ENCODE measurements around the gene GTF2F2.
A peak's percentile ranks its signal among the peaks of the same experiment; 100 is the strongest.

The GTF2F2 gene

DNA sequence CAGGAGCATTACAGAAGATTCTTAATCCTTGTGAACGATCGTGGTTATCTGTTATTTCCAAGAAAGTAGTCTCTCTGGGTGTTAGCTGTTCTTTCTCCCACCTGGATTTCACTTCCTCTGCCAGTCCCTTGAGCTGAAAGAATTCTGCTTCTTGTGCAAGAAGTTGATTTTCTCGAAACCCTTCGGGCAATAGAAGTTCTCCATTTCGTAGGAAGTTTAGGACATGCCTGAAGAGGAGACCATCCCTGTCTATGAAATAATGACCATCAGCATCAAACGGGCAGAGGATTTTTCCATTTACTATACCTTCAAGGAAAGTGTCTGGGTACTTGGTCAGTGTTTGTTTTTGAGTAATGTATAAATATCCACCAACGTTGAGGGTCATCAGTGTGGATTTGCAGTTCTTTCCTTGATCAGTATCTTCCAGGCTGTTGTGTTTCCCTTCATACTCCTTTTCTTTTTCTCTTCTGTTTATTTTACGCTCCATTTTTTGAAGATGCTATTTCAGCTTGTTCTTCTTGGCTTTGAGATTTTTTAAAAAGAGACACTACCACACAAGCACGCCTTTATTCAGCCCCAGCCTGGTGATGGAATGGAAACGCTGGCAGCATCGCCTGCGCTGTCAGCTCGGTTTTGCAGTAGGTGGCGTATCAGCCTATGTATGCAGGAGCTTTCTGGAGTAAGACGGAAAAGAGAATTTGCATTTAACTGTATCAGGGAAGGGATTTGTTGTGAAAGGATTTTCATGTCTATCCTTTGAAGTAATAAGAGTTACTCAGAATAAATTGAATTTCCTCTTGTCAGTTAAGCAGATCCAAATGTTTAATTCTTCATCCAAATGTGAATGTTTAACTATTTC lies 74.0 kb downstream of the GTF2F2 start:
- H3K4me3 ChIP-seq (ENCODE audit: low read length): peak overlapping the region; percentile 18

GRCh38 chr13:45195421-45195820 lies 75.1 kb downstream of the GTF2F2 start:
- no peak overlapping the region for H3K9ac ChIP-seq (ENCODE audit: low read length)
- H3K27me3 ChIP-seq (ENCODE audit: control insufficient read depth, insufficient read depth, low read length): no peaks in the 10 kb centered on the region
- H3K4me1 ChIP-seq (ENCODE audit: control insufficient read depth, insufficient read depth, low read length): peaks cover 16% of the 10 kb centered on the region
- H3K4me3 ChIP-seq (ENCODE audit: low read length): no peak overlapping the region
- no peaks in the 10 kb centered on the region for H3K36me3 ChIP-seq (ENCODE audit: control insufficient read depth, insufficient read depth, low read length)
- H3K27ac ChIP-seq (ENCODE audit: low read depth, low read length): no peak overlapping the region

More for the DNA sequence above, 74.0 kb downstream of the GTF2F2 start:
- no peaks in the 10 kb centered on the region for H3K36me3 ChIP-seq (ENCODE audit: control insufficient read depth, insufficient read depth, low read length)
- no peak overlapping the region for H3K9ac ChIP-seq (ENCODE audit: low read length)
- H3K27ac ChIP-seq (ENCODE audit: low read depth, low read length): peak overlapping the region; percentile 41
- no peaks in the 10 kb centered on the region for H3K27me3 ChIP-seq (ENCODE audit: control insufficient read depth, insufficient read depth, low read length)
- H3K4me1 ChIP-seq (ENCODE audit: control insufficient read depth, insufficient read depth, low read length): peaks cover 16% of the 10 kb centered on the region

- H3K4me1 ChIP-seq (ENCODE audit: control insufficient read depth, insufficient read depth, low read length): peaks cover 16% of the 10 kb centered on the region
- no peaks in the 10 kb centered on the region for H3K27me3 ChIP-seq (ENCODE audit: control insufficient read depth, insufficient read depth, low read length)
- no peaks in the 10 kb centered on the region for H3K36me3 ChIP-seq (ENCODE audit: control insufficient read depth, insufficient read depth, low read length)
- H3K4me3 ChIP-seq (ENCODE audit: low read length): no peak overlapping the region
- H3K9ac ChIP-seq (ENCODE audit: low read length): no peak overlapping the region
- H3K27ac ChIP-seq (ENCODE audit: low read depth, low read length): no peak overlapping the region
Measured at GRCh38 chr13:45196096-45196495, 75.8 kb downstream of the GTF2F2 start.

DNA sequence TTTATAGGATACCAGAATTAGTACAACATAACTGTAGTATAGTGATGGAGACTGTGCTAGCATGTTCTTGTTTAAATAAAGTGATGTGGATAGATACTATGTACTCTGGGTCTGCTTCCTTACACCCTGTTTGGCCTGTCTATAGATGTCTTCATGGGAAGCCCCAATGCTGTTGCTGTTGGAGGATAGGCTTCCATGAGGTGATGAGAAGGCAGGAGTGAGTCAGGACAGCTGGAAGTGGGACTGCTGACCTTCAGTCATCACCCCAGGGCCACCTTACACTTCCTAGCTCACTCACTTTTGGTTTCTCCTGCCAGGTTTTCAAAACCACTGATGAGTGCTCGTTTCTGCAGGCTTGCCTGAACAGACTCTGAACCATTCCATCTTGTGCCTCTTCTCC lies 76.3 kb downstream of the GTF2F2 start:
- peaks cover 16% of the 10 kb centered on the region for H3K4me1 ChIP-seq (ENCODE audit: control insufficient read depth, insufficient read depth, low read length)
- no peak overlapping the region for H3K27ac ChIP-seq (ENCODE audit: low read depth, low read length)
- H3K9ac ChIP-seq (ENCODE audit: low read length): no peak overlapping the region

DNA sequence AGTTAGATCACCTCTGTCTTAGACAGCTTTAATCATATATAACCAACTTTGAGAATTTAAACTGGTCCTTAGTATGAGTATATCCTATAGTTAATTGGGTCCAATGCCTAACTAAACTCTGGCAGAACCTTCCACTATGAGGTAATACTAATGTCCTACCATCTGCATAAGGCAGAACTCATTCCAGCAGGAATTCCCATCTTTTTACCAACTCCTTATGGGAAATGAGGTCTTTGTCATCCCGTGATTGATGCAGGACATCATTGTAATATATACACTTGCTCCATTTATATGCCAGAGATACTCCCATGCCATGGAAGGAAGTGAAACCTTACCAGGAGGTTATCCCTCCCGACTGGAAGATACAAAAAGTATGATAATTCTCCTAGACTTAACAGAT lies 77.7 kb downstream of the GTF2F2 start:
- Histone ChIP-seq H3K9ac (ENCODE audit: low read length) (no peak overlapping the region), H3K36me3 (ENCODE audit: control insufficient read depth, insufficient read depth, low read length) (no peaks in the 10 kb centered on the region), H3K4me3 (ENCODE audit: low read length) (no peak overlapping the region), H3K27ac (ENCODE audit: low read depth, low read length) (peak overlapping the region; percentile 27), H3K4me1 (ENCODE audit: control insufficient read depth, insufficient read depth, low read length) (peaks cover 16% of the 10 kb centered on the region), H3K27me3 (ENCODE audit: control insufficient read depth, insufficient read depth, low read length) (no peaks in the 10 kb centered on the region)

More for the DNA sequence above, 76.3 kb downstream of the GTF2F2 start:
- Histone ChIP-seq H3K4me3 (ENCODE audit: low read length) (no peak overlapping the region), H3K27me3 (ENCODE audit: control insufficient read depth, insufficient read depth, low read length) (no peaks in the 10 kb centered on the region), H3K36me3 (ENCODE audit: control insufficient read depth, insufficient read depth, low read length) (no peaks in the 10 kb centered on the region)

- H3K4me1 ChIP-seq (ENCODE audit: control insufficient read depth, insufficient read depth, low read length): peaks cover 16% of the 10 kb centered on the region
- H3K9ac ChIP-seq (ENCODE audit: low read length): no peak overlapping the region
- H3K4me3 ChIP-seq (ENCODE audit: low read length): no peak overlapping the region
- no peak overlapping the region for H3K27ac ChIP-seq (ENCODE audit: low read depth, low read length)
- no peaks in the 10 kb centered on the region for H3K36me3 ChIP-seq (ENCODE audit: control insufficient read depth, insufficient read depth, low read length)
- H3K27me3 ChIP-seq (ENCODE audit: control insufficient read depth, insufficient read depth, low read length): no peaks in the 10 kb centered on the region
Measured at GRCh38 chr13:45198924-45199323, 78.6 kb downstream of the GTF2F2 start.

DNA sequence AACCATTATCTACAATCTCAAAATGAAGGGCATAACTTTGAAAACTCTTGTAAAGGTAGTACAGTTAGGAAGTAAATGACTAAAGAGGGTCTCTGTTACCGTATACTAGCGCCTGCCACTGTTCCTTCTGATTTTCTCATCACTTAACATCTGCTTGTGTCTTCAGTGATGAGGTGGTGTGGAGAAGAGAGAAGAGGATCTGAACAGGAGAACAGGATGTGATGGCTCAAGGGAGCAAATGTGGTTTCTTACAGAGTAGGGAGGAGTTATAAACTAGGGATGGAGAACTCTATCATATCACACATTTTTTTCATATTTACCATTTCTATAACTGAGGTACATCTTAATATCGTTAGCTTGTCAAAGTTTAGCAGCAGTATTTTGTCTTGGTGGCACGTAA lies 79.4 kb downstream of the GTF2F2 start:
- Histone ChIP-seq H3K27me3 (ENCODE audit: control insufficient read depth, insufficient read depth, low read length) (no peaks in the 10 kb centered on the region), H3K36me3 (ENCODE audit: control insufficient read depth, insufficient read depth, low read length) (no peaks in the 10 kb centered on the region), H3K9ac (ENCODE audit: low read length) (no peak overlapping the region), H3K4me3 (ENCODE audit: low read length) (no peak overlapping the region), H3K4me1 (ENCODE audit: control insufficient read depth, insufficient read depth, low read length) (peaks cover 16% of the 10 kb centered on the region), H3K27ac (ENCODE audit: low read depth, low read length) (no peak overlapping the region)

- no peaks in the 10 kb centered on the region for H3K36me3 ChIP-seq (ENCODE audit: control insufficient read depth, insufficient read depth, low read length)
- H3K4me1 ChIP-seq (ENCODE audit: control insufficient read depth, insufficient read depth, low read length): peaks cover 17% of the 10 kb centered on the region
- no peak within 1 kb of the TSS for H3K9ac ChIP-seq (ENCODE audit: low read length)
- no peaks in the 10 kb centered on the region for H3K27me3 ChIP-seq (ENCODE audit: control insufficient read depth, insufficient read depth, low read length)
- H3K4me3 ChIP-seq (ENCODE audit: low read length): no peak within 1 kb of the TSS
- no peak within 1 kb of the TSS for H3K27ac ChIP-seq (ENCODE audit: low read depth, low read length)
Measured at GRCh38 chr13:45200701-45201232, 80.5 kb downstream of the GTF2F2 start, which contains the start of gene KCTD4. Gene KCTD4, minus strand, starts transcription at chr13:45201045. Its CDS starts 6,478 bp downstream, at chr13:45194567.

GRCh38 chr13:45205124-45205523 lies 84.8 kb downstream of the GTF2F2 start:
- Histone ChIP-seq H3K9ac (ENCODE audit: low read length) (no peak overlapping the region), H3K4me3 (ENCODE audit: low read length) (no peak overlapping the region), H3K4me1 (ENCODE audit: control insufficient read depth, insufficient read depth, low read length) (peaks cover 18% of the 10 kb centered on the region), H3K36me3 (ENCODE audit: control insufficient read depth, insufficient read depth, low read length) (peaks cover 2% of the 10 kb centered on the region), H3K27ac (ENCODE audit: low read depth, low read length) (no peak overlapping the region), H3K27me3 (ENCODE audit: control insufficient read depth, insufficient read depth, low read length) (no peaks in the 10 kb centered on the region)

GRCh38 chr13:45206340-45206739 lies 86.0 kb downstream of the GTF2F2 start:
- Histone ChIP-seq H3K4me1 (ENCODE audit: control insufficient read depth, insufficient read depth, low read length) (peaks cover 18% of the 10 kb centered on the region), H3K27me3 (ENCODE audit: control insufficient read depth, insufficient read depth, low read length) (no peaks in the 10 kb centered on the region), H3K27ac (ENCODE audit: low read depth, low read length) (peak overlapping the region; percentile 79), H3K4me3 (ENCODE audit: low read length) (no peak overlapping the region), H3K36me3 (ENCODE audit: control insufficient read depth, insufficient read depth, low read length) (peaks cover 3% of the 10 kb centered on the region), H3K9ac (ENCODE audit: low read length) (no peak overlapping the region)

DNA sequence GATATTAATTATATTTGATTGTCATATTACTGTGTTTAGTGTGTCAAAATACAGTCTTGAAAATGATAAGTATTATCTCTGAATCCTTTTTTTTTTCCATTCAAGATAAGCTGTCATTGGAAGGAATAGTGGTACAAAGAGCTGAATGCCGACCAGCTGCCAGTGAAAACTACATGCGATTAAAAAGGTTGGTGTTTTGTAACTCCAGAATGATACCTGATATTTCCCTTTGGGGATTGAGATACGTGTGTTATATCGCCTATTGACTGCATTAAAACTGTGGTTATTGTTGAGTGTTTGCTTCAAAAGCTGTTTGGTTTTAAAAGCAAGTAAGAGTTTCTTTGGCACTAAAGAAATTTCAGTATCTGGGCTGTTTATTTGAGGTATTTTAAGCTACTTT lies 87.0 kb downstream of the GTF2F2 start:
- no peaks in the 10 kb centered on the region for H3K27me3 ChIP-seq (ENCODE audit: control insufficient read depth, insufficient read depth, low read length)
- H3K9ac ChIP-seq (ENCODE audit: low read length): no peak overlapping the region
- H3K27ac ChIP-seq (ENCODE audit: low read depth, low read length): peak overlapping the region; percentile 79

DNA sequence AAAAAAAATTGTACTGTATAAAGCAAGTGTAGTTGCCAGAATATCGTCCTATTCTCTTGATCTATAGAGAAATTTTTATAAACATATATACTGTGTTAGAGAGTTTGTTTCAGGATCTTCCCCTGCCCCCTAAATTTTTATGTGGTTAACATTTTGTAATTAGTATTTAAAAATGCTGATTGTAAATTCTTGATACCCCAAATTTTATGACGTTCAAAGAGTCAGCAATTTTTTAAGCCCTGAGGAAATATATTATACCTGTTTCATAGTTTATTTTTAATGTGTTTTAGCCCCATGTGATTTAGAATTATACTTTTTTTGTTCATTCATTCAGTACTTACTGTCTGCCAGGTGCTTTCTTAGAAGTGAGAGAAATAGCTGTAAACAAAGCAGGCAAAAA lies 87.8 kb downstream of the GTF2F2 start:
- no peak overlapping the region for H3K4me3 ChIP-seq (ENCODE audit: low read length)
- H3K27me3 ChIP-seq (ENCODE audit: control insufficient read depth, insufficient read depth, low read length): no peaks in the 10 kb centered on the region
- peak overlapping the region; percentile 53 for H3K27ac ChIP-seq (ENCODE audit: low read depth, low read length)
- no peak overlapping the region for H3K9ac ChIP-seq (ENCODE audit: low read length)
- H3K4me1 ChIP-seq (ENCODE audit: control insufficient read depth, insufficient read depth, low read length): peaks cover 18% of the 10 kb centered on the region
- peaks cover 3% of the 10 kb centered on the region for H3K36me3 ChIP-seq (ENCODE audit: control insufficient read depth, insufficient read depth, low read length)

More for the DNA sequence above, 87.0 kb downstream of the GTF2F2 start:
- Histone ChIP-seq H3K36me3 (ENCODE audit: control insufficient read depth, insufficient read depth, low read length) (peaks cover 3% of the 10 kb centered on the region), H3K4me1 (ENCODE audit: control insufficient read depth, insufficient read depth, low read length) (peaks cover 18% of the 10 kb centered on the region), H3K4me3 (ENCODE audit: low read length) (no peak overlapping the region)
